IPS-18a (cell line): Measurements from ENCODE around the gene MECP2.

Experiments
- H3K27ac ChIP-seq: one replicate; pipeline ENCODE4 v1.5.1; 2013; ENCODE audit warnings: low read length
- H3K27me3 ChIP-seq: one replicate; pipeline ENCODE4 v1.6.1; 2013; ENCODE audit warnings: mild to moderate bottlenecking, low read length; ENCODE audit not compliant: control insufficient read depth, insufficient read depth
- H3K36me3 ChIP-seq: one replicate; pipeline ENCODE4 v1.6.1; 2013; ENCODE audit warnings: low read depth, low read length; ENCODE audit not compliant: control insufficient read depth
- H3K4me1 ChIP-seq: one replicate; pipeline ENCODE4 v1.6.1; 2013; ENCODE audit warnings: low read depth, low read length; ENCODE audit not compliant: control insufficient read depth
- H3K4me3 ChIP-seq: one replicate; pipeline ENCODE4 v1.5.1; 2013; ENCODE audit warnings: low read length
- H3K9ac ChIP-seq: one replicate; pipeline ENCODE4 v1.6.1; 2013; ENCODE audit warnings: mild to moderate bottlenecking, low read length, moderate library complexity
- H3K9me3 ChIP-seq: one replicate; pipeline ENCODE4 v1.6.1; 2013; ENCODE audit warnings: low read depth, low read length; ENCODE audit not compliant: control insufficient read depth

Gene MECP2

DNA sequence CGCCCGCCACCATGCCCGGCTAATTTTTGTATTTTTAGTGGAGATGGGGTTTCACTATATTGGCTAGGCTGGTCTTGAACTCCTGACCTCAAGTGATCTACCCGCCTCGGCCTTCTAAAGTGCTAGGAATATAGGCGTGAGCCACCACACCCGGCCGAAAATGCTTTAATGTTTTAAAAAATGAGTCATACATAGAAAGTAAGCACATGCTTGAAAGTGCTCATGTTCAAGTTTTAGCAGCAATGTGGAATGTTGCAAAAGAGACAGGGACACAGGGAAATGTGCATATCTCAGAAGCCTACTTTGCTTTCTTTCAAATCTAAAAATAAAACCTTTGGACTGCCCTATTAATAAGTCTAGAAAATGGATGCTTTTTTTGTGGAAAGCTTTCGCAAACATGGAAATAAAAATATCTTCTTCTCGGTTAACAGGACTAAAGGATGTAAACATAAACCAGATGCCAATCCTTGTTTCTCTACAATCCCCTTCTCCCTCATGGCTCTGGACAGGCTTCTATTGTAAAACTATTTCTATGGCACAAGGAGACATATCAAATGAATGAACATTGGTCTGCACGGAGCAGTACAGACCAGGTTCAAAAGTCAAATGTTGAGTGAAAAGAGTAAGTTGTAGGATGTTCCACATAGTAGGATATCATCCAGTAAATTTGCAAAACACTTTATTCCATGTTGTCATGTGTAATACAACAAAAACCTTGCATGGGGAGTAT, 15.0 kb downstream of the MECP2 start:
- Histone ChIP-seq H3K9ac (no peak overlapping the region), H3K4me3 (no peak overlapping the region), H3K4me1 (no peaks in the 10 kb centered on the region), H3K36me3 (no peaks in the 10 kb centered on the region), H3K27ac (no peak overlapping the region), H3K9me3 (no peaks in the 10 kb centered on the region), H3K27me3 (no peaks in the 10 kb centered on the region)

- no peaks in the 10 kb centered on the region for H3K36me3 ChIP-seq
- H3K9ac ChIP-seq, result no peak overlapping the region
- H3K27ac ChIP-seq, result no peak overlapping the region
- H3K4me1 ChIP-seq, result peaks cover 5% of the 10 kb centered on the region
- H3K27me3 ChIP-seq, result no peaks in the 10 kb centered on the region
- H3K9me3 ChIP-seq, result peaks cover 11% of the 10 kb centered on the region
- no peak overlapping the region for H3K4me3 ChIP-seq
Measured at GRCh38 chrX:154077101-154077500, 20.4 kb downstream of the MECP2 start.

- H3K27ac ChIP-seq, result no peak overlapping the region
- no peak overlapping the region for H3K9ac ChIP-seq
- no peak overlapping the region for H3K4me3 ChIP-seq
- peaks cover 15% of the 10 kb centered on the region for H3K9me3 ChIP-seq
- H3K27me3 ChIP-seq, result no peaks in the 10 kb centered on the region
- no peaks in the 10 kb centered on the region for H3K36me3 ChIP-seq
- peaks cover 5% of the 10 kb centered on the region for H3K4me1 ChIP-seq
Measured at GRCh38 chrX:154074199-154074598, 23.3 kb downstream of the MECP2 start.

- Histone ChIP-seq H3K27ac (no peak overlapping the region), H3K9me3 (peaks cover 15% of the 10 kb centered on the region), H3K36me3 (no peaks in the 10 kb centered on the region), H3K4me1 (peaks cover 5% of the 10 kb centered on the region), H3K9ac (no peak overlapping the region), H3K4me3 (no peak overlapping the region), H3K27me3 (no peaks in the 10 kb centered on the region)
Measured at GRCh38 chrX:154072192-154072591, 25.3 kb downstream of the MECP2 start.

GRCh38 chrX:154068560-154068959, 29.0 kb downstream of the MECP2 start:
- H3K27me3 ChIP-seq, result no peaks in the 10 kb centered on the region

DNA sequence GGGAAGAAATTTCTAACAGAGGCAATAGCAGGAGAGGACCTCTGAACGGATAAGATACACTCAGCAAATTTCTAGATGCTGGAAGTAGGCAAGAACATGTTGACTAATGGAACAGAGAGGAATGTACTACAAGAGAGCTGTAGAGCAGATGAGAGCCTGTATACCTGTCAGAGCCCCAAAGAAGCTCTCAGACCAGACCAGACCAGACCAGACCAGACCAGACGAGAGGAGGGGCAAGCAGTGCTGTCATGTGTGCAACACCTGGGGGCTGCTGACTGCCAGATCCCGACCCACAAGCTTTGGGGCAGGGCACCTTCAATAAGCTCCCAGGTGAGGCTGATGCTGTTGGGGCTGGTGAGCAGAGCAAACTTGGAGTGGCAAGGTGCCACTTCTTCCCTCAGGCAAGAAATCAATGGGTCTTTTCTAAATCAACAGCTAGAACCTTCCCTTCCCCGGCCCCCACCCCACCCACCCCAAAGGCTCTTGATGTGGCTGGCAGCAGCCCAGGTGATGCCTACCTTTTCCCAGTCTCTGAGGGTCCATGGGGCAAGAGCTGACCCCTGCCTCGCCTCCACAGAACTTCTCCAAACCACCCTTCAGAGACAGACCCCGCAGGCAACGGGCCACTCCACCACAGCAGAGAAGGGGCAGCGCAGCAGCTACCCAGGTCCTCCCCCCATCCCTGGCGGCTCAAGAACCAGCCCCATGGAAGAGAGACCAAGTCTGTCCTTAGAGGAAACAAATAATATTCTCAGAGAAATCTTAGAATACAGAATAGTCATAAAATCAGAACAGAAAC, 32.7 kb downstream of the MECP2 start:
- Histone ChIP-seq H3K4me3 (no peak overlapping the region), H3K36me3 (no peaks in the 10 kb centered on the region), H3K27me3 (no peaks in the 10 kb centered on the region), H3K9ac (no peak overlapping the region), H3K4me1 (no peaks in the 10 kb centered on the region), H3K9me3 (peaks cover 10% of the 10 kb centered on the region), H3K27ac (no peak overlapping the region)

More at GRCh38 chrX:154068560-154068959, 29.0 kb downstream of the MECP2 start:
- H3K9ac ChIP-seq, result no peak overlapping the region
- H3K4me3 ChIP-seq, result no peak overlapping the region
- H3K4me1 ChIP-seq, result no peaks in the 10 kb centered on the region
- H3K36me3 ChIP-seq, result no peaks in the 10 kb centered on the region
- peaks cover 15% of the 10 kb centered on the region for H3K9me3 ChIP-seq
- no peak overlapping the region for H3K27ac ChIP-seq

- no peaks in the 10 kb centered on the region for H3K27me3 ChIP-seq
- no peak overlapping the region for H3K27ac ChIP-seq
- H3K36me3 ChIP-seq, result no peaks in the 10 kb centered on the region
- H3K4me1 ChIP-seq, result no peaks in the 10 kb centered on the region
- peaks cover 14% of the 10 kb centered on the region for H3K9me3 ChIP-seq
- no peak overlapping the region for H3K9ac ChIP-seq
- no peak overlapping the region for H3K4me3 ChIP-seq
Measured at GRCh38 chrX:154063234-154063633, 34.3 kb downstream of the MECP2 start.

DNA sequence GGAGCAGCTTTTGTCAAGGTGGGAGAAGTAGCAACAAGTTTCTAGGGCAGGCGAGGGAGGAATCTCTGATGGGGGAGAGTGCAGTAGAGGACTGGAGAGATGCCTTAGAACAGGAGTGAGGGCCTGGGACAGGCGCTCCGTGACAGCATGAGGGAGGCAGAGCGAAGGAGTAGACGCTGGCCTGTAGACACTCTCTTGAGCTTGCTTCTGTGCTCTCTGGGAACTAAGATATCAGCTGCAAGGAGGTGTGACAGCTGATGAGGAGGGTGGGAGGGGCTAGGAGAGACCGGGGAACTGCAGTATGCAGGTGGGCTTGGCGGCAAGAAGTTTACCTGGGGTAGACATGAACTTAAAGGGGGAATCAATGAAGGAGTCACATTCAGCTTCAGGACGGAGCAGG, 35.7 kb downstream of the MECP2 start:
- Histone ChIP-seq H3K4me3 (no peak overlapping the region), H3K27me3 (no peaks in the 10 kb centered on the region), H3K9ac (no peak overlapping the region), H3K36me3 (no peaks in the 10 kb centered on the region), H3K27ac (no peak overlapping the region), H3K9me3 (peaks cover 20% of the 10 kb centered on the region), H3K4me1 (no peaks in the 10 kb centered on the region)

GRCh38 chrX:154059729-154060245, 37.7 kb downstream of the MECP2 start:
- H3K4me1 ChIP-seq, result no peaks in the 10 kb centered on the region
- H3K27me3 ChIP-seq, result no peaks in the 10 kb centered on the region
- peaks cover 18% of the 10 kb centered on the region for H3K9me3 ChIP-seq
- no peak overlapping the region for H3K4me3 ChIP-seq
- no peak overlapping the region for H3K9ac ChIP-seq
- H3K27ac ChIP-seq, result no peak overlapping the region
- no peaks in the 10 kb centered on the region for H3K36me3 ChIP-seq

- H3K9me3 ChIP-seq, result peaks cover 18% of the 10 kb centered on the region
- no peak overlapping the region for H3K4me3 ChIP-seq
- no peaks in the 10 kb centered on the region for H3K36me3 ChIP-seq
- H3K27me3 ChIP-seq, result no peaks in the 10 kb centered on the region
- H3K4me1 ChIP-seq, result no peaks in the 10 kb centered on the region
- no peak overlapping the region for H3K27ac ChIP-seq
- H3K9ac ChIP-seq, result no peak overlapping the region
Measured at GRCh38 chrX:154059231-154059630, 38.3 kb downstream of the MECP2 start.

DNA sequence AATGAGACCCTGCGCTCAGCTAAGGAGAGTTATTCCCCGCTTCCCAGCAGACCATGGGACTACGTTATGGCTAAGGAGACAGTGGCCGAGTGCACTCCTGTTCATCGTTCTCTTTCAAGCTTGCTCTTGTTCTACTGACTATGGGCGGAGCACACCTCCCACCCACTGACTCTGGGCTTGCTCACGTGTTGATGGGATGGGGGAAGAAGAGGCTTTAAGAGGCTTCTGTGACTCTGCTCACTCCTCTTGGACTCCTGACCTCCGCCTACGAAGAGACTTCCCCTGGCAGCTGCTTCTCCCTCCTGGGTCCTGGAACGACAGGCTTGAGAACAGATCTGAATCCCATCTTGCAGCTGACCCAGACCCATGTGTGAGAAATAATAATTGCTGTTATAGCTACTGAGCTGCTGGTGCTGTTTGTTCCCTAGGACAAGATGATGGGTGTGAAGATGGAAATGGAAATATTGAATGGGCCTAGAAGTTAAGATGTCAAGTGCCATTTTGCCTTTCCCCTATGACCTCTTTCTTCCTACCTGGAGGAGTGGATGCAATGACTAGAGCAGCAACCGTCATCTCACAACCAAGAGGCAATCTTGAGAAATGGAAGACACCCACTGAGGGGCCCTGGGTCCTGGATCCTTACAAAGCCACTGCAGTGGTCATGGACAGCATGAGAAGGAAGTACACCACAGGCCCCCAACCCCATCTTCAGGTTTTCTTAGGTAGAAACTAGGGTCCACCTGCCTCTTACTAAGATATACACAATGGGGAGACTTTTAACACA, 39.1 kb downstream of the MECP2 start:
- Histone ChIP-seq H3K9me3 (peaks cover 15% of the 10 kb centered on the region), H3K27ac (no peak overlapping the region), H3K9ac (no peak overlapping the region), H3K36me3 (no peaks in the 10 kb centered on the region), H3K27me3 (no peaks in the 10 kb centered on the region), H3K4me3 (no peak overlapping the region), H3K4me1 (no peaks in the 10 kb centered on the region)
